PC-3 (cell line): Measurements from ENCODE around the gene NHS. TPM values are rescaled to one million over a fixed set of nuclear protein-coding genes. Genes with fewer than 3 reads are reported as not detected.

Source experiments
- ATAC-seq: fragments of 200-7000 bp; cut with Tn5 transposase; 2 replicates; pipeline ENCODE4 v1.9.1; 2020; ENCODE audit warnings: mild to moderate bottlenecking, moderate library complexity
- BruUV-seq: library from RNA; stranded (reverse); fragments of 400-500 nt; replicated peaks from 2 replicates; lab custom pipeline; 2021; lab: Mats Ljungman, UMichigan
- CTCF ChIA-PET: fragments of 300-600 bp; sonication (Branson Sonifier 250); formaldehyde crosslinking; loops from one replicate; lab custom pipeline; 2022; ENCODE audit warnings: antibody characterized with exemption; lab: Charles Lee
- POLR2A ChIA-PET: fragments of 300-600 bp; sonication (Branson Sonifier 250); formaldehyde crosslinking; loops from one replicate; lab custom pipeline; 2022; ENCODE audit warnings: antibody characterized with exemption; ENCODE audit not compliant: unreplicated experiment; lab: Charles Lee
- DNase-seq: peaks from one replicate; pipeline ENCODE4 v3.0.0-alpha.2; 2015
- H2AFZ ChIP-seq: fragments of 300-600 bp; sonication (generic); 2 replicates; pipeline ENCODE4 v1.6.0; 2016; ENCODE audit warnings: antibody characterized with exemption, low read length
- H3F3A ChIP-seq: fragments of 300-600 bp; sonication (generic); one replicate; pipeline ENCODE4 v1.6.0; 2017; ENCODE audit warnings: antibody characterized with exemption, low read length, control low read depth, mild to moderate bottlenecking; ENCODE audit not compliant: unreplicated experiment
- H3K27ac ChIP-seq: fragments of 300-600 bp; sonication (generic); 2 replicates; pipeline ENCODE4 v1.5.1; 2016; ENCODE audit warnings: mild to moderate bottlenecking, low read length
- H3K27me3 ChIP-seq: fragments of 300-600 bp; sonication (generic); 2 replicates; pipeline ENCODE4 v1.6.1; 2016; ENCODE audit warnings: low read length, mixed read lengths
- H3K36me3 ChIP-seq: fragments of 300-600 bp; sonication (generic); 2 replicates; pipeline ENCODE4 v1.6.1; 2016; ENCODE audit warnings: low read depth, mixed run types, low read length, mixed read lengths
- H3K4me1 ChIP-seq: fragments of 300-600 bp; sonication (generic); 2 replicates; pipeline ENCODE4 v1.5.1; 2016; ENCODE audit warnings: low read length; ENCODE audit not compliant: insufficient read depth
- H3K4me2 ChIP-seq: fragments of 300-600 bp; sonication (generic); 2 replicates; pipeline ENCODE4 v1.6.0; 2016; ENCODE audit warnings: low read length
- H3K4me3 ChIP-seq: fragments of 300-600 bp; sonication (generic); 2 replicates; pipeline ENCODE4 v1.5.1; 2016; ENCODE audit warnings: mild to moderate bottlenecking, low read length, mixed read lengths
- H3K79me2 ChIP-seq: fragments of 300-600 bp; sonication (generic); 2 replicates; pipeline ENCODE4 v1.6.1; 2017; ENCODE audit warnings: low read length, mixed read lengths
- H3K9ac ChIP-seq: fragments of 300-600 bp; sonication (generic); 2 replicates; pipeline ENCODE4 v1.6.0; 2016; ENCODE audit warnings: mild to moderate bottlenecking, low read length
- H3K9me2 ChIP-seq: fragments of 300-600 bp; sonication (generic); replicated peaks from 2 replicates; pipeline ENCODE4 v1.6.1; 2016; ENCODE audit warnings: mixed run types, low read length, mixed read lengths
- H3K9me3 ChIP-seq: fragments of 300-600 bp; sonication (generic); 2 replicates; pipeline ENCODE4 v1.6.1; 2016; ENCODE audit warnings: low read length, mixed read lengths
- H4K20me1 ChIP-seq: fragments of 300-600 bp; sonication (generic); 2 replicates; pipeline ENCODE4 v1.6.1; 2016; ENCODE audit warnings: low read length, mixed read lengths
- CTCF ChIP-seq: fragments of 300-600 bp; sonication (generic); conservative IDR thresholded peaks from 2 replicates; pipeline ENCODE4 v1.5.1; 2017; ENCODE audit warnings: antibody characterized with exemption, low read depth, mild to moderate bottlenecking, low read length
- EZH2 ChIP-seq: fragments of 300-600 bp; sonication (generic); IDR thresholded peaks from one replicate; pipeline ENCODE4 v1.6.1; 2017; ENCODE audit warnings: antibody characterized with exemption, mild to moderate bottlenecking, low read length; ENCODE audit not compliant: unreplicated experiment
- EZH2phosphoT487 ChIP-seq: fragments of 300-600 bp; sonication (generic); IDR thresholded peaks from 2 replicates; pipeline ENCODE4 v1.6.1; 2018; ENCODE audit warnings: mild to moderate bottlenecking, antibody characterized with exemption, low read length, borderline replicate concordance
- intact Hi-C: fragments of 100-400 bp; cut with micrococcal nuclease; formaldehyde crosslinking; loops from 2 replicates; pipeline ENCODE4 v1.9.0; 2023
- total RNA-seq: library from RNA; depleted of rRNA; stranded (reverse); fragments of >200 nt; gene quantifications from 2 replicates; pipeline ENCODE4 v1.2.3, GENCODE V29; 2014

Gene NHS
- total RNA-seq, 1 experiment from 2014 or later: 4.9 TPM

GRCh38 chrX:17608888-17609287, 233.9 kb downstream of the NHS start:
- H3K36me3 ChIP-seq: no peaks in the 10 kb centered on the region
- H3K27me3 ChIP-seq: no peaks in the 10 kb centered on the region
- H3K27ac ChIP-seq: peak overlapping the region; percentile 66
- peak overlapping the region; percentile 57 for H3K4me2 ChIP-seq
- ATAC-seq (peak; percentile 91), DNase-seq (peak; percentile 83)
- no peak for TF ChIP-seq CTCF
- TF ChIP-seq EZH2: no peak
- no peak for TF ChIP-seq EZH2phosphoT487
- H4K20me1 ChIP-seq: 0 out of 2 replicates have a peak, but pooled peaks cover 4% of the 10 kb centered on the region
- no peaks in the 10 kb centered on the region for H3K9me3 ChIP-seq
- intact Hi-C loops: no loop called here
- no peak overlapping the region for H3K4me3 ChIP-seq
- BruUV-seq: no TSS peak
- no peak overlapping the region for H2AFZ ChIP-seq
- H3F3A ChIP-seq: no peaks in the 10 kb centered on the region
- CTCF ChIA-PET: interaction anchor here (0.6 kb wide), 2 partner anchors 15 to 25 kb away, joined by 3 read pairs; no protein-coding TSS in a partner anchor
- no peak overlapping the region for H3K9ac ChIP-seq
- no peaks in the 10 kb centered on the region for H3K79me2 ChIP-seq
- H3K9me2 ChIP-seq: no peaks in the 10 kb centered on the region
- peaks cover 38% of the 10 kb centered on the region for H3K4me1 ChIP-seq
- POLR2A ChIA-PET: no interaction called here

- no TSS peak for BruUV-seq
These were observed 235.8 kb downstream of the NHS start for GRCh38 chrX:17610788-17611187.

More at GRCh38 chrX:17610788-17611187, 235.8 kb downstream of the NHS start:
- no peak for TF ChIP-seq CTCF
- no peak for TF ChIP-seq EZH2
- no peak for TF ChIP-seq EZH2phosphoT487
- Histone ChIP-seq H3K9ac (no peak overlapping the region), H3K9me3 (no peaks in the 10 kb centered on the region), H3K27ac (no peak overlapping the region), H3K79me2 (no peaks in the 10 kb centered on the region), H3K4me1 (peaks cover 47% of the 10 kb centered on the region), H3K27me3 (no peaks in the 10 kb centered on the region), H3K4me2 (no peak overlapping the region), H3K36me3 (no peaks in the 10 kb centered on the region), H3K9me2 (no peaks in the 10 kb centered on the region), H4K20me1 (0 out of 2 replicates have a peak, but pooled peaks cover 4% of the 10 kb centered on the region), H3K4me3 (no peak overlapping the region), H3F3A (no peaks in the 10 kb centered on the region), H2AFZ (no peak overlapping the region)
- DNase-seq (no peak), ATAC-seq (no peak)
- intact Hi-C loops: no loop called here
- ChIA-PET POLR2A (no interaction called here), CTCF (no interaction called here)
